Adrenal gland (tissue), 5 donors: ENCODE data around the gene RPAP3.

ENCODE experiments used
- POLR2A ChIP-seq, 2 donors: fragments of 450-650 bp; IDR thresholded peaks; one replicate each; pipeline ENCODE4 v1.6.1; 2017; ENCODE audit warnings: antibody characterized with exemption in 2 of 2, mild to moderate bottlenecking in 2 of 2, moderate library complexity in 1 of 2
- TF ChIP-seq, protein P1 (sequence below), 6 experiments: fragments of 450-650 bp in 4 of 6; fragments of 200-600 bp in 2 of 6; sonication (generic) in 1 of 6; IDR thresholded peaks; 1 replicate in 5 of 6; 2 replicates in 1 of 6; pipeline versions ENCODE4 v1.5.1 to v1.8.0; 2016 to 2021; ENCODE audit warnings: antibody characterized with exemption in 6 of 6, mild to moderate bottlenecking in 2 of 6, moderate library complexity in 1 of 6
- donor health status: DM: no; HTN: no; CAD: no.

DNA sequence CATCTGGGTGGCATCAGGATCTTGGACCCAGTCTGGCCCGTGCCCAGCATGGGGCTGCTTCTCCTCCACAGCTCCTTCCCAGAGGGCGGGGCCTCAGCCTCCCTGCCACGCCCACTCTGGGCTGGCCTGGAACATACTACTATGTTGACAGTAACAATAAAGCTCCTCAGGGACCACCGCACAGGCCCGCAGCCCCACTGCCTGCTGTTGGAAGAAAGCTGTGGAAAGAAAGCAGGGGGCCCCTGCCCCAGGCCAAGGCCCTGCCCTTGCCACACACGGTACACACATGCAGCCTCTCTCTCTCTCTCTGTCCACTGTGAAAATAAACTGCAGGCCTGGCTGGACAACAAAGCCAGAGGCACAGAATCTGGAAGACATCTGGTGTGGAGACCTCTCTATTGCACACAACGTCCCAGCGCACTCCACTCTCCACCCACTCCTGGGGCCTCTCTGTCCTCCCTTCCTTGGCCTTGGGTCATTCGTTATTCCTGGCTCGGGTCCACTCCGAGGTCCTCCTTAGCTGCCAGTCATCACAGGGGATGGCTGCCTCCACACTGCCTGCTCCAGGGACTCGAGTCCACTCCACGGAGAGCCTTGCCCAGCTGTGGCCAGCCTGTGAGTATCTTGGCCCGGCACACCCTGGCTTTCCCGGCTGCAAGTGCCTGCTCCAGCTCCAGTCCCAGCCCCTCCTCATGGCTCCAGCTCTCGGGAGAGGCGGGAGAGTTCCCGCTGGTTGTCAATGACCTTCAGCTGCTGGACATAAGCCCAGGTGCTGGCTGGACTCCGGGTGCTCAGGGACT is 31.2 kb upstream of the RPAP3 start:
- TF ChIP-seq, protein P1, sequence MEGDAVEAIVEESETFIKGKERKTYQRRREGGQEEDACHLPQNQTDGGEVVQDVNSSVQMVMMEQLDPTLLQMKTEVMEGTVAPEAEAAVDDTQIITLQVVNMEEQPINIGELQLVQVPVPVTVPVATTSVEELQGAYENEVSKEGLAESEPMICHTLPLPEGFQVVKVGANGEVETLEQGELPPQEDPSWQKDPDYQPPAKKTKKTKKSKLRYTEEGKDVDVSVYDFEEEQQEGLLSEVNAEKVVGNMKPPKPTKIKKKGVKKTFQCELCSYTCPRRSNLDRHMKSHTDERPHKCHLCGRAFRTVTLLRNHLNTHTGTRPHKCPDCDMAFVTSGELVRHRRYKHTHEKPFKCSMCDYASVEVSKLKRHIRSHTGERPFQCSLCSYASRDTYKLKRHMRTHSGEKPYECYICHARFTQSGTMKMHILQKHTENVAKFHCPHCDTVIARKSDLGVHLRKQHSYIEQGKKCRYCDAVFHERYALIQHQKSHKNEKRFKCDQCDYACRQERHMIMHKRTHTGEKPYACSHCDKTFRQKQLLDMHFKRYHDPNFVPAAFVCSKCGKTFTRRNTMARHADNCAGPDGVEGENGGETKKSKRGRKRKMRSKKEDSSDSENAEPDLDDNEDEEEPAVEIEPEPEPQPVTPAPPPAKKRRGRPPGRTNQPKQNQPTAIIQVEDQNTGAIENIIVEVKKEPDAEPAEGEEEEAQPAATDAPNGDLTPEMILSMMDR (IDR thresholded peaks at IDR 0.05) = no peak
- peak in 1 of 2 donors; percentile 73 for TF ChIP-seq POLR2A (IDR thresholded peaks at IDR 0.05)
